HG03520 (cell line): Measurements from ENCODE around the gene ATP4B.
"Not testable (repeated sequence)": the region's sequence is repeated elsewhere in the genome, so short reads cannot be mapped to it uniquely, and the experiment has no call there.

Source experiments
- ATAC-seq: cut with Tn5 transposase; IDR thresholded peaks from one replicate; pipeline ENCODE4 v1.9.1; 2021; ENCODE audit warnings: mild to moderate bottlenecking, moderate library complexity; ENCODE audit not compliant: unreplicated experiment

The ATP4B gene

DNA sequence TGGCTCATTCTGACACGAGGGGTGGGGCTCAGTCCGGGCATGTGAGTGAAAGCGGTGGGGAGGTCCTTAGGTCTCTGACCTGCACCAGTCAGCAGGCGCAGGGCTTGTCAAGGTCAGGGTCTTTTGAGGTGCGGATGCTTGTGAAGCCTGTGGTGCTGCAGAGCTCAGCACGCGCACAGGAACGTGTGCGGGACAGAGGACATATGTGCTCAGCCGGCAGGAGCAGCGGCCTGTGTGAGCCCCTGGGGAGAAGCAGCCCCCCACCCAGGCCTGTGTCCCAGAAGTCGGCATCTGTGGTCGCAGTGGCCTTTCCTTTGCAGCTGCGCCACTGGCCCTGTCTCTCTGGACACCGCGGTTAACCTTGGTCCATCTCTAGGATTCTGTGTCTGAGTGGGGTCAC lies 30.9 kb downstream of the ATP4B start:
- ATAC-seq = no peak

GRCh38 chr13:113625965-113626721 lies 31.9 kb downstream of the ATP4B start:
- ATAC-seq = no peak

DNA sequence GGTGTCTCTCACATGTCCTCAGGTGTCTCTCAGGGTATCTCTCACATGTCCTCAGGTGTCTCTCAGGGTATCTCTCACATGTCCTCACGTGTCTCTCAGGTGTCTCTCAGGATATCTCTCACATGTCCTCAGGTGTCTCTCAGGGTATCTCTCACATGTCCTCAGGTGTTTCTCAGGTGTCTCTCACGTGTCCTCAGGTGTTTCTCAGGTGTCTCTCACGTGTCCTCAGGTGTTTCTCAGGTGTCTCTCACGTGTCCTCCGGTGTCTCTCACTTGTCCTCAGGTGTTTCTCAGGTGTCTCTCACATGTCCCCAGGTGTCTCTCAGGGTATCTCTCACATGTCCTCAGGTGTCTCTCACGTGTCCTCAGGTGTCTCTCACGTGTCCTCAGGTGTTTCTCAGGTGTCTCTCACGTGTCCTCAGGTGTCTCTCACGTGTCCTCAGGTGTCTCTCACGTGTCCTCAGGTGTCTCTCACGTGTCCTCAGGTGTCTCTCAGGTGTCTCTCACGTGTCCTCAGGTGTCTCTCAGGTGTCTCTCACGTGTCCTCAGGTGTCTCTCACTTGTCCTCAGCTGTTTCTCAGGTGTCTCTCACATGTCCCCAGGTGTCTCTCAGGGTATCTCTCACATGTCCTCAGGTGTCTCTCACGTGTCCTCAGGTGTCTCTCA lies 33.2 kb downstream of the ATP4B start:
- not testable (repeated sequence) for ATAC-seq

DNA sequence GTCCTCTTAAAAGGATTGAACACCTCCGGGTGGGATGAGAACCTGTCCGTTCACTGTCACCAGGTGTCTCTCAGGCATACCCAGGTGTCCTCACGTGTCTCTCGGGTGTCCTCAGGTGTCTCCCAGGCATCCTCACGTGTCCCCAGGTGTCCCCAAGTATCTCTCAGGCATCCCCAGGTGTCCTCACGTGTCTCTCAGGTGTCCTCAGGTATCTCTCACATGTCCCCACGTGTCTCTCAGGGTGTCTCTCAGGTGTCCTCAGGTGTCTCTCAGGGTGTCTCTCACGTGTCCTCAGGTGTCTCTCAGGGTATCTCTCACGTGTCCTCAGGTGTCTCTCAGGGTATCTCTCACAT lies 33.8 kb downstream of the ATP4B start:
- no peak for ATAC-seq

DNA sequence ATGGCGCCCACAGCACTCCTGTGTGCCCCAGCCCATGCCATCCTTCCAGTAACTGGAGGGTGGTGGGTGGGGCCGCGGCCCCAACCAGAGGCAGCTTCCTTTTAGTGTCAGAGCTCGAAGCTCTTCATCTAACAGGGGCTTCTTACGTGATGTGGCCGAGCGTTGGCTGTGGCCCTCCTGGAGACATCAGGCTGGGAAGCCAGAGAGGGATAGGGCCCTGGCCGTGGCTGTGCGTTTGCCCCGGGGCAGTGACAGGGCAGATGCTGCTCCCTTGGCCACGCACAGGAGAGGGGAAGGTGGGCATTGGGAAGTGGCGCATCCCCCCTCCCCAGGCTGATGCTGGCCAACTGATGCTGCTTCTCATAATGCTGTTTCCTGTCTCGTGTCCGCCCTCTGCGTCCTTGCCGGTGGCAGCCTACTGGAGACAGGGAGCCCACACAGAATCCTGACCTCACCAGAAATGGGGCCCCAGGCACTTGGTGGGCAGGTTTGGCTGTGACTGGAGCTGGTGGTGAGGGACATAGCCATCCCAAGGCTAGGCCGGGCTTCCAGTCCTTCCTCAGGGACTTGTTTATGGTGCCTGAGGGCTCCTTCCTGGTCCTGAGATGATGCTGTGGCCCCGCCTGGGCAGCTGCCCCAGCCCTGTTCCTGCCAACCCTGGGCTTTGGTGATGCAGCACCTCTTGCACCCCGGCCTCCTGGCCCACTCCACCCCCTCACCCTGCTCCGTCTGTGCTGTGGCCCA lies 34.3 kb downstream of the ATP4B start:
- no peak for ATAC-seq

DNA sequence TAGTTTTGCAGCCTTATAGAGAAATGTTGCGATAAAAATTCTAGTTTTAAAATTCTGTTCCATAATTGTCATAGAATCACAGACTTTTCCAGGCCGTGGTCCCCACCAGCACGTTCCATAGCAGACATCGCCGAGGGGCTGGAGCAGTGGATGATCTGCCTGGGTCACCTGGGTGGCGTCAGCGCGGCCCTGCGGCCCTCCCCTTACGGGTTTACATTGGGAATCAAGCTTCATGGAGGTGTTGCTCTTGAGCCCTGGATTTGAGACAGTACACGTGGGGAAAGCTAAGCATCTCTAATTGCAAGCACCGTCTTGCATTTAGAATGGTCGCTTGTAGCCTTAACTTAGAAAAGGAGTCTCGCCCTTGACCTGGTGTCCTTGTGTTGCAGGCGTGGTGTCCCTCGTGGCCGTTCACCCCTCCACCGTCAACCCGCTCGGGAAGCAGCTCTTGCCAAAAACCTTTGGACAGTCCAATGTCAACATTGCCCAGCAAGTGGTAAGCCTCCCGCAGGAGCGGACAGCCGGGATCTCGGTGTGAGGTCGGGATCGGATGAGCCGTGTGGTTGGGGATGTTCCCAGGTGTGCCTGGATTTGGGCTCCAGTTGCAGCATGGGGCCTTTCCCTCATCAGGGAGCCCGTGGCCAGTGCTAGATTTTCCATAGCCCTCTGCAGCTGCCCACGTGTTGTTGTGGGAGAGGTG lies 35.1 kb downstream of the ATP4B start:
- ATAC-seq = no peak

DNA sequence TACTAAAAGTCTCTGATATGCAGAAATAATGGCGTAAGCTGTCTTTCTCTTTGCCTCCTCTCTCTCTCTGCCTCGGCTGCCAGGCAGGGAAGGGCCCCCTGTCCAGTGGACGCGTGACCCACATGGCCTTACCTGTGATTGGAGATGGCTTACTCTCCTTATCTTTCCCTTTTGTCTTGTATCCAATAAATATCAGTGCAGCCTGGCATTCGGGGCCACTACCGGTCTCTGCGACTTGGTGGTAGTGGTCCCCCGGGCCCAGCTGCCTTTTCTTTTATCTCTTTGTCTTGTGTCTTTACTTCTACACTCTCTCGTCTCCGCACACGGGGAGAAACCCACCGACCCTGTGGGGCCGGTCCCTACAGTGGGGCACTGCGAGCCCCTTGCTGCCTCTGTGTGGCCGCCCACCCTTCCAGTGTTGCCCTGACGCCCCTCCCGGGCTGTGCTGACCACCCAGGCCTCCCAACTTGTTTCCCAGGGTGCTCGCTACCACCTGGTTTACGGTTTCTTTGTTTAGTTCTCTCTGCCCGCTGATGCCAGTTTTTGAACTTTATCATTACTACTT lies 35.9 kb downstream of the ATP4B start:
- not testable (repeated sequence) for ATAC-seq

DNA sequence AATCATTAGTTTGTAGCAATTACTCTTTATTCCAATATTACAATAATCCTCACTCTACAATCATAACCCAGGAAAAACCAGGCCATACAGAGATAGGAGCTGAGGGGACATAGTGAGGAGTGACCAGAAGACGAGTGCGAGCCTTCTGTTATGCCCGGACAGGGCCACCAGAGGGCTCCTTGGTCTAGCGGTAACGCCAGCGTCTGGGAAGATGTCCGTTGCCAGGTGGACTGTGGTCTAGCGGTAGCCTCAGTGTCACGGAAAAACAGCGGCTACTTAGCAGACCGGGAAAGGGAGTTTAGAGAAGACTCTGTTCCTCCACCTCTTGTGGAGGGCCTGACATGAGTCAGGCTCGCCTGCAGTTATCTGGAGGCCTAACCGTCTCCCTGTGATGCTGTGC lies 36.5 kb downstream of the ATP4B start:
- ATAC-seq = not testable (repeated sequence)

- no peak for ATAC-seq
Observed at GRCh38 chr13:113621046-113621445, 37.0 kb downstream of the ATP4B start.

DNA sequence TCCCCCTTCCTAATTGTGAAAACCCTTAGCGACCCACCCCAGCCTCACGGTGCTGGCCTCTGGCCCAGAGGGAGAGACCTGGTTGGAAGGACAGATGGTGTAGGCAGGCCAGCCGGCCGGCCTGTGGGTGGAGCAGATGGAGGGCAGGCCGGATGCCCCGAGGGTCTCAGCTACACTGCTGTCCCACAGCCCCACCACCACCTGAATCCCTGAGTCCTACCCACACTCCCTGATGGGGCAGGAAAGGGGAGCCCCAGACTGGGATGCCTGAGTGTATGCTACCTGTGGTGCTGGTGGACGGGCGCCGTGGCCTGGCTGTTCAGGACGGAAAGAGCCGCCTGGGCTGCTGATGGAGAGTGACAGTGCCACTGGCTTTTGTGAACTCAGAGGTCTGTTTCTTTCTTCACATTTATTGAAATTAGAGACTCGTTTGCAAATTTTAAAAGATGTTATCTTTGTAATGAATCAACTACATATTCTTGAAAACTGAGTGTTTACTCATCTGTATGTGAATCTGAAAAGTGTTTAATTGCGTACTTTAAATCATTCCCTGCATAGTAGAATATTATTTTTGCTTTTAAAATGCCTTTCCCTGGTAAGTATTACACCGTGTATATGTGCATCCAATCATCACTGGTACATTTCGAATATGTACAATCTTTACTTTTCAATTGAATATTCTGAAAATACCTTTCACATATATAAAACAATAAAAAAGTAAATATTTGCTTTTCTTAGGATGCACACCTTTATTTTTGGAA lies 37.8 kb downstream of the ATP4B start:
- ATAC-seq = no peak

DNA sequence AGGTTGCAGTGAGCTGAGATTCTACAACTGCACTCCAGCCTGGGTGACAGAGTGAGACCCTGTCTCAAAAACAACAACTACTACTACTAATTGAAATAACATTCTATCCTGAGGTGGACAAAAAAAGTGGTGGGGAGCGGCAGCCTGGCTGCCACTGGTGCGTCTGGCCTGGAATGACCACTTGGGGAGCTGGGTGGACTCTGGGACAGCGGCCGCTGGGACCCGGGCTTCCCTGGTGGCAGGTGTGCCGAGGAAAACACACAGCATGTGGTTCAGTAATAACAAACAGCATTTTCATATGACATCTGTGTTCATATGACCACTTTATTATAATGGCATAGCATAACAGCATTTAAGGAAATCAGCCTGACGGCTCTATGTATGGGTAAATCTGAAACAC lies 39.5 kb downstream of the ATP4B start:
- no peak for ATAC-seq

DNA sequence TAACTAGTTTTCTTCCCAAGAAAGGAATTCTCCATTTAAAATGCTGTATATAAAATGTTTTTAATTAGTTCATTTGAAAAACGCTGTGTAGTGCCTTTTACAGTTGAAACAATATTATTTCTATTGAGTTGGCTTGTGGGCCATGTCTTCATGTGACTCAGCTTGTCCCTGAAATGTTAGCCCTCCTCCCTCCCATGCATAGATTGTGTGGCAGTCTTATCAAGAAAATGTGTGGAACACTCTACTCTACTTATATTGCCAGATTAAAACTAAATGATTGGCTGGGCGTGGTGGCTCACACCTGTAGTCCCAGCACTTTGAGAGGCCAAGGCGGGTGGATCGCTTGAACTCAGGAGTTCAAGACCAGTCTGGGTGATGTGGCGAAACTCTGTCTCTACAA lies 40.0 kb downstream of the ATP4B start:
- ATAC-seq = no peak

- ATAC-seq = no peak
Observed at GRCh38 chr13:113616991-113617749, 40.8 kb downstream of the ATP4B start.

- no peak for ATAC-seq
Observed at GRCh38 chr13:113616281-113616906, 41.6 kb downstream of the ATP4B start.

DNA sequence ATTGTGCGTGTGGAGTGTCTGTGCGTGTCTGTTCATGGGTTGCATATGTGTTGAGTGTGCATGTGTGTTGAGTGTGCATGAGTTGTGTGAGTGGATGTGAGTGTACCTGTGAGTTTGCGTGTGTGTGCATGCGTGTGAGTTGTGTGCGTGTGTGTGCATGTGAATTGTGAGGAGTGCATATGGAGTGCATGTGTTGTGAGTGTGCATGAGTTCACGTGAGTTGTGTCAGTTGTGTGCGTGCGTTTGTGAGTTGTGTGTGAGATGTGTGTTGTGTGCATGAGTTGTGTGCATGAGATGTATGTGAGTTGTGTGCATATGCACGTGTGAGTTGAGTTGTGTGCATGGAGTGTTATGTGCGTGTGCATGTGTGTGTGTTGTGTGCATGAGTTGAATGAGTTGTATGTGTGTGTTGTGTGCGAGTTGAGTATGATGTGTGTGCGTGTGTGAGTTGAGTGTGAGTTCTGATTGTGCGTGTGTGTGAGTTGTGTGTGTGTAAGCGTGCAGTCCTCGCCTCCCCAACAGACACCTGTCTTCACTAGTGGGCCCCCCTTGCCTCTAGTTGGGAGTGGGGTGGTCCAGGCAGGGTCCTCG lies 44.1 kb downstream of the ATP4B start:
- no peak for ATAC-seq

DNA sequence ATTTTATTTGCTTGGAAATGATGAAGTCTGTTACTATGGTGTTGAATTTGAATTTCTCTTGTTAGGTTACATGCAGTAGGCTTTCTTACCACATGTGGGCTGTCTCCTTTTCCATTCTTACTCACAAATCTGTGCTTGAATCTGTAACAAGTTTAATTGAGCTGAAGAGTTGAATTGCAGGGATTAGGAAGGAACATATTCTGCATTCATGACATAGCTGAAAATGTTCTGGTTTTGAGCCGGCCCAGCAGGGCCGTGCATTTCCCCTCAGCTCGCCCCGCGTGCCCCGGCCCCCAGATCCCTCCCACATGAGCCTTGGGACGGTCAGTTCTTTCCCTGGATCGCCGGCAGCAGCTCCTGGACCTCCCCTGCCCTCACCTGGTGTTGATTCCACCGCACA lies 45.4 kb downstream of the ATP4B start:
- no peak for ATAC-seq

- ATAC-seq = no peak
Observed at GRCh38 chr13:113611996-113612395, 46.0 kb downstream of the ATP4B start.

GRCh38 chr13:113610266-113610665 lies 47.7 kb downstream of the ATP4B start:
- no peak for ATAC-seq

DNA sequence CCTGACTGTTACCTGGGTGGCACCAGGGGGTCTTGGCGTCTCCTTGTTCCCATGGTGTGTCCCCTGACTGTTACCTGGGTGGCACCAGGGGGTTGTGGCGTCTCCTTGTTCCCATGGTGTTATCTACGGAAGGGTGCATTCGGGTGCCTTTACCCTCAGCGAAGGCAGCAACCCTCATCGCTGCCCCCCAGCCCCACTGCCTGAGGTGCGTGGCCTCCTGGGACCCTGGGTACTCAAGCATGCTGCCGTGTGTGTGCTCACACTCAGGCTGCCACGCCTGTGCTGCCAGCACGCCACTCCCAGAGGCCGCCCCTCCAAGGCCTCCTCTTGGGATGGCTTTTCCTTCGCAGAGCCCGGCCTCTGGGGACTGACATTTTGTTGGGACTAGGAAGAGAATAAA lies 48.4 kb downstream of the ATP4B start:
- ATAC-seq = no peak
